ENCODE data around the gene GPX6.
"Not testable (repeated sequence)": the region's sequence is repeated elsewhere in the genome, so short reads cannot be mapped to it uniquely, and the experiment has no call there.

Gene GPX6

DNA sequence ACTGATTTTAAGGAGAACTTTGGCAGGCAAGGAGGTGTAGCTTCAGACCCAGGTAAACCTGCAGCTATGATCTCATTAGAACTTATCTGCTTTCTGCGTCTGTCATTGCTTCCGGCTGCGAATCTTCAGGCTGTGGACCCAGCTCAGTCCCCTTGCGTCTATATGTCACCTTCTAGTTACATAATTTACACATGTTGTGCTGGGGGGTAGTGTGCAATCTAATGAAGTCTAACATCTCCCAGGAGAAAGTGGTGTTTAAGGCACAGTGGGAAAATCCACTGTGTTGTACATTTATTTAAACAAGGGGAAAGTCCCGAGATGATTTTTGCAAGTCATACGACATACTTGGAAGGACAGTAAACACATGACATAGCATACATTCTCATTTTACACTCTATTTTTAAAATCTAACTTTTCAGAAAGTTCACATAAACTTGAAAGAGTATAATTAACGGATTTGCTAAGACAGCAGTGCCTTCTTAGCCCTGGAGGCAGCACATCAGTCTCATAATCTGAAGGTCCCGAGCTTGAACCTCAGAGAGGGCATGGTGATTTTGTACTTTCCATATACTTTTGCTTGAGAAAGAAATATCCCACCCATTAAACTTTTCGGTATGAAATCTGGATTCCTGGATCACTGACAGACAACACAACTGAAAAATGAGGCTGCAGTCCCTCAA lies 35.2 kb downstream of the GPX6 start:
- DNase-seq = no peak

DNA sequence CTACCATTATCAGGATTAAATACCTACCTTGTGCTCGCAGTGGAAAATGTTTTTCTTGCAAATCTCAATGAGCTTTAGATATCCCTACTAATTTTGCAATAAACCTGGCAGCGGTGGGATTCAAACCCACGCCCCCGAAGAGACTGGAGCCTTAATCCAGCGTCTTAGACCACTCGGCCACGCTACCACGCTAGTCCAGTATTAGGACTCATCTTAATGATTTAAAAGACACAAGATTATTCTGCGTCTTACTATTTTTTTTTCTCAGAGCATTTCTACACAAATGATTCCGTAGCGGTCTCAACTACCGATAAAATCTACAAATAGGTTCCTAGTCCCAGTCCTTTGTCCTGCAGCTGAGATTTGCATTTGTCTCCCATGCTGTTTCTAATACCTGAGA lies 37.1 kb downstream of the GPX6 start:
- no peak for DNase-seq

DNA sequence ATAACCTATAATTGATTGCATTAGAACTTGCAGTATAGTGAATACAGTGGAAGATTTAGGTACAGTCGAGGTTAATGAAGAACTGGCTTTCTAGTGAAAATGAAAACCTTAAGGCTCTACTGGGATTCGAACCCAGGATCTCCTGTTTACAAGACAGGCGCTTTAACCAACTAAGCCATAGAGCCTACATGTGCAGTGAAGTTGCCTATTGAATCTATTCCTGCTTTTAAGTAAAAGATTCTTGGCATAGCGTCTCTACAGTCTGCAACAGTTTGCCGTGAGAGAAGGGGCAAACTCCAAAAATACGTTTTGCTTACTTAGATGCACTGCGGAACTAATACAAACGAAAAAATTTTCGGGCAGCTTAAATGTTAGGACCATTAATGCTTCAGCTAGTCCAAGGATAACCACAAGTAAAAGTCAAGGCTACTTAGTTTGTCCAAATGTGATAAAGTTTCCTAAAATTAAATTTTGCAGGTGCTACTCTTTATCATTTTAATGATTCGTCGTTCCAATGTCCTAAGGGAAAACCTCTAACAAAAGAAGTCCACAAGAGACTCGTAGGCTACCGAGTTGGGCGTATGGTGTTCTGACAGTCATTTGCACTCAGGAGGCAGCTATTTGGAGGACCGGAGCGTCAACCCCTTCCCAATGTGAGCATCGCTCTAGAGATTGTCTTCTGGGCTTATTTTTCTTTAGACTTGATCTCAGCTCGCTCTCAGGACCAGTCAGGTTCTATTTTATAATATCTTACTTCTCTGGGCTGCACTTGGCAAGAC lies 41.0 kb downstream of the GPX6 start:
- DNase-seq = no peak

DNA sequence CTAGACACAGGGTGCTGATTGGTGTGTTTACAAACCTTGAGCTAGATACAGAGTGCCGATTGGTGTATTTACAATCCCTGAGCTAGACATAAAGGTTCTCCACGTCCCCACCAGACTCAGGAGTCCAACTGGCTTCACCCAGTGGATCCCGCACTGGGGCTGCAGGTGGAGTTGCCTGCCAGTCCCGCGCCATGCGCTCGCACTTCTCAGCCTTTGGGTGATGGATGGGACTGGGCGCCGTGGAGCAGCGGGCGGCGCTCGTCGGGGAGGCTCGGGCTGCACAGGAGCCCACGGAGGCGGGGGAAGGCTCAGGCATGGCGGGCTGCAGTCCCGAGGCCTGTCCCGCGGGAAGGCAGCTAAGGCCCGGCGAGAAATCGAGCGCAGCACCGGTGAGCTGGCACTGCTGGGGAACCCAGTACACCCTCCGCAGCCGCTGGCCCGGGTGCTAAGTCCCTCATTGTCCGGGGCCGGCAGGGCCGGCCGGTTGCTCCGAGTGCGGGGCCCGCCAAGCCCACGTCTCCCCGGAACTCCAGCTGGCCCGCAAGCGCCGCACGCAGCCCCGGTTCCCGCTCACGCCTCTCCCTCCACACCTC lies 46.3 kb downstream of the GPX6 start:
- not testable (repeated sequence) for DNase-seq

DNA sequence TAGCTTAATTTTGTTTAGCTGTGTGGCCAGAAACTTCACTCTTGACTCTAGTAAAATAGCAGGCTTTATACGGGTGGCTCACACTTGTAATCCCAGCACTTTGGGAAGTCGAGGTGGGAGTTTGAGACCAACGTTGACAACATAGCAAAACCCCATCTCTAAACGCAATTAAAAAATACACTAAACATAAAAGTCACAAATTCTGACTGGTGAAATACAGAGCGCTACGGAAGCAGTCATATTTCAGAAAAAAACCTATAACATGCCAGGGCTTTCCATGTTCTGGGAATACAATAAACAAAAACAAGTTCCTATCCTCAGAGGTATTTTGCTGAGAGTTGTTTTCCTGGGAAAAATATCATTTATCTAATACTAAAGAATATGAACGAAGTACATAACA lies 47.5 kb downstream of the GPX6 start:
- DNase-seq = no peak

DNA sequence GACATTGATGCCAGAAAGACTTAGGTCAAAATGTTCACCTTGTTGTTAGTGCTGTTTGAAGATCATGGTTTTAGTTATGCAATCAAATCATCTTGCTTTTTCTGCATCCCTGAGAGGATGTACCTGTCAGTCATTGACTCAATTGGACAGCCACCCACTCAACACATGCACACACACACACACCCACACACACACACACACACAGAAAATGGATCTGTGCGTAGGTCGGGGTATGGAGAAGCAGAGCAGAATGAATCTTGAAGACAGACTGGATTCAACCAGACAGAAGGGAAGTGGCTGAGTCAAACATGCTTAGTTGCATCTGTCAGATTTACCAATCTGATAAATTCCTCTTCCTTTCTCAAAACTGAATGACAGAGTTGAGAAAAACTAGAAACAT lies 53.2 kb downstream of the GPX6 start:
- DNase-seq = no peak

DNA sequence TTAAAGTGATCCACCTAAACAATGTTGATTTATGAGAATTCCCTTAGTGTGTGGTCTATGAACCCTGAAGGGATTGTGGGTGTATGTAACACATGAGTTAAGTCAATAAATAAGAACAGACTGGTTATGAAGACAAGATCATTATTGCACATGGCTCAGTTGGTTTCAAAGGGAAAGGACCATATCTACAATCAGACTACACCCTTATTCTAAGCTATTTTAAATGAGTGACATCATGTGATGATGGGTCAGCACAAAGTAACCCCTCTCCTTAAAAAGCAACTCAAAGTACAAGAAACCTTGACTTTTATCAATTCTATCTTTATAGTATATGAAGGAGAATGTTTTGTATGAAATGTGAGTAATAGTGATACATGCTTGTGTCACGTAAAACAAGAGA lies 57.0 kb downstream of the GPX6 start:
- no peak for DNase-seq

Measured in femur (tissue), 1 donor.